Ovary (tissue), 9 donors: ENCODE data around the gene RIC3. TPM values are rescaled to one million over a fixed set of nuclear protein-coding genes. Genes with fewer than 3 reads are reported as not detected.

Experiments used
- DNase-seq, 5 donors: peaks; one replicate each; pipeline ENCODE4 v3.0.0-alpha.2; 2019 to 2020
- H3K27ac ChIP-seq, 2 donors: fragments of 200-600 bp; one replicate each; pipeline versions ENCODE4 v1.5.1 to v1.8.0; 2019 to 2022
- H3K27me3 ChIP-seq: fragments of 200-600 bp; one replicate; pipeline ENCODE4 v1.8.0; 2022
- H3K36me3 ChIP-seq: fragments of 200-600 bp; sonication (generic); one replicate; pipeline ENCODE4 v1.5.1; 2019
- H3K4me1 ChIP-seq: one replicate; pipeline ENCODE4 v1.8.1; 2013; ENCODE audit warnings: mild to moderate bottlenecking, moderate library complexity; ENCODE audit not compliant: insufficient read depth
- H3K4me3 ChIP-seq: fragments of 200-600 bp; sonication (generic); one replicate; pipeline ENCODE4 v1.5.1; 2017
- H3K9me3 ChIP-seq, 2 donors: fragments of 200-600 bp in 1 of 2; sonication (generic) in 1 of 2; one replicate each; pipeline versions ENCODE4 v1.5.1 to v1.8.1; 2013 to 2019; ENCODE audit warnings: mild to moderate bottlenecking in 1 of 2, moderate library complexity in 1 of 2
- CTCF ChIP-seq, 3 donors: fragments of 450-650 bp in 2 of 3; fragments of 200-600 bp in 1 of 3; IDR thresholded peaks; one replicate each; pipeline versions ENCODE4 v1.5.1 to v1.8.0; 2016 to 2022; ENCODE audit warnings: antibody characterized with exemption in 3 of 3, mild to moderate bottlenecking in 1 of 3
- EP300 ChIP-seq: sonication (generic); formaldehyde crosslinking; IDR thresholded peaks from one replicate; pipeline ENCODE4 v1.6.1; 2017; ENCODE audit warnings: antibody characterized with exemption
- POLR2A ChIP-seq: fragments of 450-650 bp; IDR thresholded peaks from one replicate; pipeline ENCODE4 v1.6.1; 2017; ENCODE audit warnings: antibody characterized with exemption, mild to moderate bottlenecking, moderate library complexity
- WGBS, 3 donors: extraction: QIAGEN DNeasy Blood & Tissue Kit in 1 of 3; methylation state at CpG; one replicate each; pipeline versions ENCODE4 v1.1.5 to v1.1.7; 2013 to 2017; 5-methylcytosine and 5-hydroxymethylcytosine counted together
- intact Hi-C, 4 donors: fragments of 100-400 bp; cut with DNase I; formaldehyde crosslinking; loops; one replicate each; pipeline versions ENCODE4 v1.11.0 to v1.15.1; 2022 to 2023
- polyA plus RNA-seq, 2 donors: library from polyadenylated mRNA; stranded (reverse); fragments of 200-250 nt in 1 of 2; fragments of 350-450 nt in 1 of 2; fragmentation: Illumina TruSeq in 1 of 2; extraction: RNeasy Lipid Tissue Mini Kit (QIAGEN cat#74804) in 1 of 2; gene quantifications; one replicate each; pipeline ENCODE4 v1.2.3, GENCODE V29; 2013 to 2014
- total RNA-seq, 7 donors: library from RNA; depleted of rRNA in 2 of 7; stranded (reverse); fragments of >200 nt in 2 of 7; fragmentation: NEBNext Ultra II Directional in 3 of 7; extraction: Animal tissue kit (Norgen Biotek cat#: 25700) in 3 of 7; gene quantifications; one replicate each; pipeline versions ENCODE4 v1.1.0 to v1.2.4, GENCODE V29; 2016 to 2023
- donor health status: DM: no; HTN: no; CAD: no; lungs with moderate emphysema.
- donor health status: DM: no; HTN: no; CAD: no.
- donor health status: Bipolar disorder and iron deficiency.
- donor health status: DM: yes; HTN: yes; CAD: no.
- donor health status: DM: no; HTN: no; CAD: no.
- donor health status: DM: yes; HTN: yes; CAD: no.

RIC3 gene
- total and polyA plus RNA-seq, 9 donors = 10.6 to 31.4 (median 26.3) TPM

- intact Hi-C loops = loop anchor here in 1 of 4 donors (5.0 kb wide), 1 partner anchor 38 kb away; no protein-coding TSS in a partner anchor
- no peaks in the 10 kb centered on the region for H3K27me3 ChIP-seq
- H3K4me3 ChIP-seq = no peak overlapping the region
- no peak for DNase-seq
- WGBS, 3 donors = 35 to 49% (median 39%) methylated on average over 3 of the region's 3 CpGs
- no peaks in the 10 kb centered on the region for H3K36me3 ChIP-seq
- peaks cover 10% of the 10 kb centered on the region for H3K4me1 ChIP-seq
- H3K9me3 ChIP-seq = no peaks in the 10 kb centered on the region
- no peak overlapping the region for H3K27ac ChIP-seq
- TF ChIP-seq CTCF (IDR thresholded peaks at IDR 0.05) = no peak
Measured at GRCh38 chr11:8070417-8071115, 98.3 kb downstream of the RIC3 start.

- Histone ChIP-seq H3K27ac (no peak overlapping the region), H3K4me1 (peaks cover 10% of the 10 kb centered on the region), H3K36me3 (no peaks in the 10 kb centered on the region), H3K4me3 (no peak overlapping the region), H3K9me3 (no peaks in the 10 kb centered on the region), H3K27me3 (no peaks in the 10 kb centered on the region)
- no peak for TF ChIP-seq EP300
- no peak for TF ChIP-seq POLR2A
- TF ChIP-seq CTCF (IDR thresholded peaks at IDR 0.05) = no peak
- 79 to 85% (median 81%) methylated on average over 8 of the region's 8 CpGs for WGBS, 3 donors
- DNase-seq = no peak
- intact Hi-C loops = loop anchor here in 1 of 4 donors (5.0 kb wide), 1 partner anchor 37 kb away; no protein-coding TSS in a partner anchor
Measured at GRCh38 chr11:8069771-8070170, 99.1 kb downstream of the RIC3 start.

- H3K9me3 ChIP-seq = no peaks in the 10 kb centered on the region
- TF ChIP-seq CTCF (IDR thresholded peaks at IDR 0.05) (no peak), POLR2A (no peak), EP300 (no peak)
- peak in 4 of 5 donors; percentile 55 to 74 (median 66) for DNase-seq
- WGBS, 3 donors = 10 to 14% (median 13%) methylated on average over 15 of the region's 15 CpGs
- no peaks in the 10 kb centered on the region for H3K36me3 ChIP-seq
- no peaks in the 10 kb centered on the region for H3K27me3 ChIP-seq
- H3K4me1 ChIP-seq = peaks cover 14% of the 10 kb centered on the region
- H3K27ac ChIP-seq = peak overlapping the region in 1 of 2 donors; percentile 41
- intact Hi-C loops = no loop called here
- no peak overlapping the region for H3K4me3 ChIP-seq
Measured at GRCh38 chr11:8068605-8069221, 100.1 kb downstream of the RIC3 start.

- TF ChIP-seq CTCF (IDR thresholded peaks at IDR 0.05) (no peak), EP300 (no peak), POLR2A (no peak)
- Histone ChIP-seq H3K4me3 (no peak overlapping the region), H3K27ac (peak overlapping the region in 1 of 2 donors; percentile 41), H3K4me1 (peaks cover 14% of the 10 kb centered on the region), H3K9me3 (no peaks in the 10 kb centered on the region), H3K27me3 (no peaks in the 10 kb centered on the region), H3K36me3 (no peaks in the 10 kb centered on the region)
- DNase-seq = no peak
- 71 to 83% (median 72%) methylated on average over 13 of the region's 13 CpGs for WGBS, 3 donors
- intact Hi-C loops = no loop called here
Measured at GRCh38 chr11:8067929-8068575, 100.8 kb downstream of the RIC3 start.
